ENCODE measurements around the gene METAP2. TPM values are rescaled to one million over a fixed set of nuclear protein-coding genes. Genes with fewer than 3 reads are reported as not detected.

METAP2 gene
- total RNA-seq, 1 donor from 2014 or later = 22.0 TPM

GRCh38 chr12:95547522-95548055 lies 73.6 kb downstream of the METAP2 start:
- DNase-seq (ENCODE audit: low spot score) (no peak), ATAC-seq (no peak)

DNA sequence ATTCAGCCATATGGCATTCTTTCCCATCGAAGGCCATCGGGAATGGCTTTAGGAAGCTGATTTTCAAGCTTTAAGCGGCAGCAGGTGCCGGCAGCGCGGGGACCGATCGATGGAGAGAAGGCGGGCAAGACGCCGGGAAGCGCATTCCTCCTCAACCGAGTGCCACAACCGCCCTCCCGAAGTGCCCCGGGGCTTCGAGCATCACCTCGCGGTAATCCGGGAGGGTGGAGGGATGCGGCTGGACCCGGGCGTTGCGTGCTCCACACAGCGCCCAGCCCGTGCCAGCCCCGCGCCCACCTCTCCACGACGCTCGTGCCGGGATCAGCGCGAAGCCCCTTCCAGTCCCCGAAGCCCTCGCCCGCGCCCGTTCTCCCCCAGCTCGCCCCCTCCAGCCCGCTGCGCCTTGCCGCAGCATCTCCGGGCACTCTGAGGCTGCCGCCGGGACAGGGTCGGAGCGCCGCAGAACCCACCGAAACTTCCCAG lies 74.1 kb downstream of the METAP2 start:
- DNase-seq (ENCODE audit: low spot score) (no peak), ATAC-seq (peak; percentile 24)

DNA sequence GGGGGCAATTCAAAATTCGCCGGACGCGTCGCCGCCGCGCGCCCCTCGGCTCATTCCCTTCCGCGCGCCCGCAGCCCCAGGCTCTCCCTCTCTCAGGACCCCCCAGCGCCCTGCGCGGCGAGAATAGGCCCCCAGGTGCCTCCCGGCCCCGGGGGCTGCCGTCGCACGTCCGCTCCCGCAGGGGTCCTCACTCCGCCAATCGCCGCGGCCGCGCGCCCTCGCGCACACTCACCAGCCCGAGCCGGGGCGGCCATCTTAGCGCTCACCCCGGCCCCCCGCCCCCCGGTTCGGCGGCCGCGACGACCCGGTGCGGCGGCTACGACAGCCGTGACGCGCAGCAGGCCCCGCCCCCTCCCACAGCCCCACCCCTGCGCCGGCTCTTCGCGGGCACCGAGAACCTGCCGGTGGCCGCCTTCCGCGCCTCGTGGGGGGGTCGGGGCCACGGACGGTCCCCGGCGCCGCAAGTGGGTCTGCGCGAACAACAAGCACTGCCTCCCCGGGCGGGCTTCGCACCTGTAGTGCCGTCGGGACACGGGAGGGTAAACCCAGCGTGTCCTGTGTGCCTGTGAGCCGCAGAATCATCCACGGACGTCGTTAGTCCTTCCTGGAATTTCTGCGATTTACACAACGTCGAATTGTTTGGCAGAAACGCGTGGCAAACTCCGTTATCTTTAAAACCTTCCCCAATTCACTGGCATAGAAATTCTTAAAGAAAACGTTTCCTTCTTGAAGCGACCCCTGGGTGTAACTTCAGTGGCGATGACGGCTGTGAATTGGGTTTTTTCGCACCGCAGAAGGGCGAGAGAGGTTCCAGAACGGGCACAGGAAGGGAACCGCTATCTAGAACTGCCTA lies 74.8 kb downstream of the METAP2 start:
- ATAC-seq (peak; percentile 67), DNase-seq (ENCODE audit: low spot score) (no peak)

DNA sequence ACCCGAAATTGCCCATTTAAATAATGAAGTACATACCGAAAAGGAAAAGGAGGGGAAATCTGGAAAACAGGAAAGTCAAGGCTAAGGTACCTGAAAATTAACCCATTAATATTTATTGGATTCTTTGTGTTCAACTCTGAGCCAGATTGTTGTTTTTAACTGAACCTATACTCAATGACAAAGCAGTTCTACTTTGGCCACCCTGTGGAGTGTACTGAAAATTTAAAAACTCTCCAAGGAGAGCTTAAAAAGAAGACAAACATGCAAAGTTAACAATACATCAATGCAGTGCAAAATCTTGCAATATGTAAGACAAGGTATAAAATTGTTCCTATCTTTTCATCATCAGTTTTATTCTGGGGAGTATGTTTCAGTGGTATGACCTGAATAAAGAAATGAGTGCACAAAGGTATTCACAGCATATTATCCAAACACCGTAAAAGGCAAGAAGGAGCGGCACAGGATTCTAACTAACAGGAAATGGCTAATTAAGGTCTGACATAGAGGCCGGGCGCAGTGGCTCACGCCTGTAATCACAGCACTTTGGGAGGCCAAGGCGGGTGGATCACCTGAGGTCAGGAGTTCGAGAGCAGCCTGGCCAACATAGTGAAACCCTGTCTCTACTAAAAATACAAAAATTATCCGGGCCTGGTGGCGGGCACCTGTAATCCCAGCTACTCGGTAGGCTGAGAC lies 75.6 kb downstream of the METAP2 start:
- ATAC-seq (no peak), DNase-seq (ENCODE audit: low spot score) (no peak)

DNA sequence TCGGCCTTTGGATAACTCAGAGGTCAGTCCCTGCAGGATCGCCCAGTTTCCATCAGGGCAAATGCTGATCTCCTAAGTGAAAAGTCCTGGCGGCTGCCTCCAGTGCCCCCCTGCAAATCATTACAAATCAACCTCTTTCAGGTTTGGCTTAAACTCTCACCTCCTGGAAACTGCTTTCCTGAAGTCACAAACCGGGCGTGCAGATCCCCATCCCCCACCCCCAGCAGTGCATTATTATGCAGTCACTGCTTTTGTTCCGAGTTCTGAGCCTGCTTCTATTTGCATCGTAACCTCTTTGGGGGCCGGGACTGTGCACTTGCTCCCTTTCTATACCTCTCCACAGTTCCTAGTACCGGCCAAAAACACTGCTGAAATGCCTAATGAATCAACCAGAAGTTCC lies 77.4 kb downstream of the METAP2 start, which contains the start of gene USP44:
USP44 (minus strand) TSS at position 172 of the 400 bp plus-strand sequence. CDS start 17,220 bp downstream, outside the sequence.
- no peak for DNase-seq (ENCODE audit: low spot score)

DNA sequence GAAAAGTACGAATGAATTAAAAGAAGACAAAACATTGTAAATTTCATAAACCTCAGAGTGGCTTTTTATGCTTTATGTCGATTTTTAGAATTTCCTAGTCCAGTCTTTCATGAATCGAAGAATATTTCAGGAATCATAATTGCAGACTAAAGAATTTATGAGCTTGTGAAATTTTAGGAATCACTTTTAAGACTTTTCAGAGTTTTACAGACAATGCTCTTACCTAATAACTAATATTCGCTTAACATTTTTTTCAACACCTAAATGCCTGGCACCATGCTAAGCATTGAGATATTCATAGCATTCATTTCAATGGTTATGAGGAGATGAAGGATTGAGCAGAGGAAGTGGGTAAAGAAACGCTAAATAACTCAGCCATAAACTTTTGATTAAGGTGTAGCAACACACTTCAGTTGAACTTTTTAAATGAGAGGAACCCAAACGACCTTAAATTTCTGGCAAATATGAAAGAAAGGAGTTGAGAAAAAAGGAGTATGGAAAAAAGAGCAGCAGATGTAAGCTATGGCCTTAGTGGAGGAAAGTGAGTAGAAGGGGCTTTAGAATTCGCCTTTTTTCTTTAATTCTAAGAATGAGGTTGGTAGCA lies 78.1 kb downstream of the METAP2 start:
- no peak for ATAC-seq

More for the DNA sequence above, 77.4 kb downstream of the METAP2 start, which contains the start of gene USP44:
- ATAC-seq = peak; percentile 18

GRCh38 chr12:95553197-95553943 lies 79.4 kb downstream of the METAP2 start:
- DNase-seq (ENCODE audit: low spot score) = no peak
- ATAC-seq = no peak

More for the DNA sequence above, 78.1 kb downstream of the METAP2 start:
- DNase-seq (ENCODE audit: low spot score) = no peak

GRCh38 chr12:95554532-95555071 lies 80.7 kb downstream of the METAP2 start:
- no peak for ATAC-seq
- DNase-seq (ENCODE audit: low spot score) = no peak

GRCh38 chr12:95557625-95558024 lies 83.7 kb downstream of the METAP2 start:
- DNase-seq (ENCODE audit: low spot score) = no peak
- ATAC-seq = no peak

Other genes starting within 250 kb of the METAP2 start
- 0.18 TPM for gene USP44, start 77.3 kb downstream of the METAP2 start, total RNA-seq

All from left lobe of liver (tissue), 2 donors.